D721Med (cell line): ENCODE measurements around the gene UST.

Experiments used
- DNase-seq: peaks from one replicate; pipeline ENCODE4 v3.0.0; 2011; ENCODE audit warnings: low spot score; ENCODE audit not compliant: insufficient read length
- FAIRE-seq: peaks from 2 replicates; lab custom pipeline; 2011; peaks lifted over from hg19 to GRCh38; lab: Jason Lieb, UNC
- CTCF ChIP-seq: IDR thresholded peaks from 2 replicates; pipeline ENCODE4 v1.5.1; 2012; ENCODE audit warnings: mild to moderate bottlenecking, control low read depth; ENCODE audit not compliant: insufficient read depth; ENCODE audit errors: missing control alignments

Gene UST

GRCh38 chr6:148867862-148868261 is 121.0 kb downstream of the UST start:
- no peak for DNase-seq
- no peak for FAIRE-seq
- TF ChIP-seq CTCF = no peak

GRCh38 chr6:148868314-148868713 is 121.5 kb downstream of the UST start:
- TF ChIP-seq CTCF = no peak
- FAIRE-seq = no peak

GRCh38 chr6:148868901-148869300 is 122.1 kb downstream of the UST start:
- FAIRE-seq = no peak
- DNase-seq = no peak
- TF ChIP-seq CTCF = no peak

More at GRCh38 chr6:148868314-148868713, 121.5 kb downstream of the UST start:
- no peak for DNase-seq

- no peak for TF ChIP-seq CTCF
- FAIRE-seq (no peak), DNase-seq (no peak)
Measured at GRCh38 chr6:148869585-148869984, 122.8 kb downstream of the UST start.

GRCh38 chr6:148873154-148873553 is 126.3 kb downstream of the UST start:
- DNase-seq (no peak), FAIRE-seq (no peak)
- no peak for TF ChIP-seq CTCF

GRCh38 chr6:148873868-148874267 is 127.0 kb downstream of the UST start:
- FAIRE-seq (no peak), DNase-seq (no peak)
- TF ChIP-seq CTCF = no peak

GRCh38 chr6:148874698-148875293 is 128.0 kb downstream of the UST start:
- DNase-seq (no peak), FAIRE-seq (no peak)
- no peak for TF ChIP-seq CTCF
